Right atrium auricular region (tissue), 2 donors: ENCODE measurements around the gene ZFC3H1. TPM values are rescaled to one million over a fixed set of nuclear protein-coding genes. Genes with fewer than 3 reads are reported as not detected.
"Not testable (repeated sequence)": the region's sequence is repeated elsewhere in the genome, so short reads cannot be mapped to it uniquely, and the experiment has no call there.

Experiments
- DNase-seq: peaks from one replicate; pipeline ENCODE4 v3.0.0-alpha.2; 2019; ENCODE audit warnings: low spot score
- H3K27ac ChIP-seq, 2 donors: fragments of 200-600 bp; sonication (generic); 1 replicate in 1 of 2; 2 replicates in 1 of 2; pipeline ENCODE4 v1.5.1; 2016 to 2019
- H3K27me3 ChIP-seq, 2 donors: fragments of 200-600 bp; sonication (generic); one replicate each; pipeline versions ENCODE4 v1.5.1 to v1.6.0; 2017 to 2019
- H3K36me3 ChIP-seq: fragments of 200-600 bp; sonication (generic); one replicate; pipeline ENCODE4 v1.5.1; 2016
- H3K4me1 ChIP-seq, 2 donors: fragments of 200-600 bp; sonication (generic); one replicate each; pipeline versions ENCODE4 v1.5.1 to v1.6.0; 2017 to 2019
- H3K4me3 ChIP-seq, 2 donors: fragments of 200-600 bp; sonication (generic); 1 replicate in 1 of 2; 2 replicates in 1 of 2; pipeline ENCODE4 v1.5.1; 2017 to 2019; ENCODE audit warnings: mild to moderate bottlenecking in 1 of 2, moderate library complexity in 1 of 2
- H3K9me3 ChIP-seq, 2 donors: fragments of 200-600 bp; sonication (generic); one replicate each; pipeline ENCODE4 v1.5.1; 2019
- total RNA-seq, 2 donors: library from RNA; depleted of rRNA; stranded (reverse); fragments of >200 nt; gene quantifications; one replicate each; pipeline ENCODE4 v1.1.0, GENCODE V29; 2016
- TF ChIP-seq, protein P1 (sequence below), 2 donors: fragments of 200-600 bp; sonication (generic); IDR thresholded peaks; one replicate each; pipeline ENCODE4 v1.5.1; 2019; ENCODE audit warnings: antibody characterized with exemption in 2 of 2

Gene ZFC3H1
- total RNA-seq, 2 donors from 2014 or later = 19.5 to 22.8 TPM

DNA sequence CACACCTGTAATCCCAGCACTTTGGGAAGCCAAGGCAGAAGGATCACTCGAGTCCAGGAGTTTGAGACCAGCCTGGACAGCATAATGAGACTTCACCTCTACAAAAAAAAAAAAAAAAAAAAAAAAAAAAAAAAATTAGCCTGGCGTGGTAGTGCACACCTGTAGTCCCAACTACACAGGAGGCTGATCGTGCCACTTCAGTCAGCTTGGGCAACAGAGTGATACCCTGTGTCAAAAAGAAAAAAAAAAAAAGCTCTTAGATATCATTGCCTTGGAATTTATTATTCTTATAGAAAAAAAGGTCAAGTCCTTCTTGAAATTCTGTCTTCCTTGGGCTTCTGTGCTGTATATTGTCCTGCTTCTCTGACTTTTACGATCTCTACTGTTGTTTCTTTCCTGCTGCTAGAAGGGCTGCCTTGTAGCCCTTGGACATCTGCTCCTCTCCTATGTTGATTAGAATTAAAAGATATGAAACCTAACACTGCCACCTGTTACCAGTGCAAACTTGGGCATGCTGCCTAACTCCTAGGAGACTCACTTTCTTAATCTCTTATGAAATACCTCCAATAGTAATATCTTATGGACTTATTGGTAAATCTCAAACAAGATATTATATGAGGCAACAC, 28.0 kb upstream of the ZFC3H1 start:
- Histone ChIP-seq H3K9me3 (no peaks in the 10 kb centered on the region), H3K4me3 (no peak overlapping the region), H3K4me1 (peaks cover 0 to 39% of the 10 kb centered on the region in 2 donors), H3K27me3 (no peaks in the 10 kb centered on the region), H3K36me3 (peaks cover 3% of the 10 kb centered on the region), H3K27ac (no peak overlapping the region)
- no peak for DNase-seq
- TF ChIP-seq, protein P1, sequence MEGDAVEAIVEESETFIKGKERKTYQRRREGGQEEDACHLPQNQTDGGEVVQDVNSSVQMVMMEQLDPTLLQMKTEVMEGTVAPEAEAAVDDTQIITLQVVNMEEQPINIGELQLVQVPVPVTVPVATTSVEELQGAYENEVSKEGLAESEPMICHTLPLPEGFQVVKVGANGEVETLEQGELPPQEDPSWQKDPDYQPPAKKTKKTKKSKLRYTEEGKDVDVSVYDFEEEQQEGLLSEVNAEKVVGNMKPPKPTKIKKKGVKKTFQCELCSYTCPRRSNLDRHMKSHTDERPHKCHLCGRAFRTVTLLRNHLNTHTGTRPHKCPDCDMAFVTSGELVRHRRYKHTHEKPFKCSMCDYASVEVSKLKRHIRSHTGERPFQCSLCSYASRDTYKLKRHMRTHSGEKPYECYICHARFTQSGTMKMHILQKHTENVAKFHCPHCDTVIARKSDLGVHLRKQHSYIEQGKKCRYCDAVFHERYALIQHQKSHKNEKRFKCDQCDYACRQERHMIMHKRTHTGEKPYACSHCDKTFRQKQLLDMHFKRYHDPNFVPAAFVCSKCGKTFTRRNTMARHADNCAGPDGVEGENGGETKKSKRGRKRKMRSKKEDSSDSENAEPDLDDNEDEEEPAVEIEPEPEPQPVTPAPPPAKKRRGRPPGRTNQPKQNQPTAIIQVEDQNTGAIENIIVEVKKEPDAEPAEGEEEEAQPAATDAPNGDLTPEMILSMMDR (IDR thresholded peaks at IDR 0.05) = no peak

GRCh38 chr12:71688961-71689570, 25.4 kb upstream of the ZFC3H1 start:
- TF ChIP-seq, protein P1 (IDR thresholded peaks at IDR 0.05) = no peak
- Histone ChIP-seq H3K36me3 (no peaks in the 10 kb centered on the region), H3K27me3 (no peaks in the 10 kb centered on the region), H3K4me1 (peaks cover 0 to 31% of the 10 kb centered on the region in 2 donors), H3K9me3 (no peaks in the 10 kb centered on the region), H3K4me3 (no peak overlapping the region), H3K27ac (no peak overlapping the region)
- DNase-seq = no peak

- H3K36me3 ChIP-seq, H3K27me3 ChIP-seq, H3K9me3 ChIP-seq, DNase-seq: not testable (repeated sequence)
- Histone ChIP-seq H3K4me1 (peaks cover 0 to 27% of the 10 kb centered on the region in 2 donors), H3K4me3 (peak overlapping the region; percentile 73 to 74), H3K27ac (peak overlapping the region in 1 of 2 donors; percentile 91)
Measured at GRCh38 chr12:71687172-71687571, 23.5 kb upstream of the ZFC3H1 start.

DNA sequence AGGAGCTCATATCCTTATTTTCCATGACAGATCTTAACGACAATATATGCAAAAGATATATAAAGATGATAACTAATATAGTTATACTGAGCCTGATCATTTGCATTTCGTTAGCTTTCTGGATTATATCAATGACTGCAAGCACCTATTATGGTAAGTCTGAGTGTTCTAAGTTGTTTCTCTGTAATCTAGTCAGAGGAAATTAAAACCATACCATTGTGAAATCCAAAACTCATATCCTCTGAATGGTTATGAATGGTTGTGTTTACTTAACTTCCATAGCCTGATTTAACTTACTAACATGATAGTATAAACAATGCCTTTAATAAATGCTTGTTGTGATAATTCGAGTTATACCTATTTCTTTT, 23.0 kb upstream of the ZFC3H1 start:
- TF ChIP-seq, protein P1 (IDR thresholded peaks at IDR 0.05) = no peak
- Histone ChIP-seq H3K4me3 (peak overlapping the region; percentile 73 to 74), H3K27me3 (no peaks in the 10 kb centered on the region), H3K4me1 (peaks cover 0 to 27% of the 10 kb centered on the region in 2 donors), H3K36me3 (no peaks in the 10 kb centered on the region), H3K9me3 (no peaks in the 10 kb centered on the region), H3K27ac (peak overlapping the region; percentile 91 to 94)
- no peak for DNase-seq

DNA sequence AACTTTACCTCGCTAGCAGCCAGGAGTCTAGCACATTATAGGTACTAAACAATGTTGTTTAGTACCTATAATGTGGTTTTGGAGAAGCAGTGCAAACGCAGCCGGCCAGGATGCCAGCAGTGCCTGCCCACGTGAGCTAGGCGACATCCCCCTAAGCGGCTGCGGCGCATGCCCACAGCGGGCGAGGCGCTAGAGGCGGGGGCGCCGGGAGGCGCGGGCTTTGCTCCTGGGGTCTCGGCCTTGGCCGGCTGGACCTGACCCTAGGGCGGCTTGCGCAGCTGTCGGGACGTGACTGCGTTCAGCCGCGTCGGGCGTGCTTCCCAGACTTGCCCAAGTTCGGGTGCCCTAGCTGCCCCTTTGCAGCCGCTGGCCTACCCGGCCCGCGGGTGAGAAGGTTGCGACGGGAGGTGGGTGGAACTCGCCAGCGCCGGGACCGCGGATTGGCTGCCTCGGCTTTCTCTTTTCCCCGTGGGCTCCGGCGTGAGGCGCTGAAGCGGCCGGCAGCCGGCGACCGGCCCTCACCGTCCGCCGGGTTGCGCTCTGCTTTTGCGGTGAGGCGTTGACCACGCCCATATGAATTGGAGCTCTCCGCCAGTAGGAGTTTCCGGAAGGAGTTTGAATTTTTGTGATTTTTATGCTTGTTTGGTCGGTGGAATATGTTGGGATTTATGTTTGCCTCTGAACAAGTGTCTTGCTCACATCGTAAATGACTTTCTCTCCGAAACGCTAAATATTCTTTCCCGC, 22.4 kb upstream of the ZFC3H1 start, which contains the start of gene TMEM19:
TSS of gene TMEM19 (plus strand) at position 169 of the 744 bp plus-strand sequence. CDS start 599 bp downstream, outside the sequence.
- TF ChIP-seq, protein P1 (IDR thresholded peaks at IDR 0.05) = peak in 1 of 2 donors; percentile 58
- Histone ChIP-seq H3K27me3 (no peaks in the 10 kb centered on the region), H3K4me1 (peaks cover 0 to 27% of the 10 kb centered on the region in 2 donors), H3K27ac (peak within 1 kb of the TSS; percentile 91 to 94), H3K4me3 (peak within 1 kb of the TSS; percentile 73 to 74), H3K36me3 (no peaks in the 10 kb centered on the region), H3K9me3 (no peaks in the 10 kb centered on the region)
- DNase-seq = peak; percentile 92

DNA sequence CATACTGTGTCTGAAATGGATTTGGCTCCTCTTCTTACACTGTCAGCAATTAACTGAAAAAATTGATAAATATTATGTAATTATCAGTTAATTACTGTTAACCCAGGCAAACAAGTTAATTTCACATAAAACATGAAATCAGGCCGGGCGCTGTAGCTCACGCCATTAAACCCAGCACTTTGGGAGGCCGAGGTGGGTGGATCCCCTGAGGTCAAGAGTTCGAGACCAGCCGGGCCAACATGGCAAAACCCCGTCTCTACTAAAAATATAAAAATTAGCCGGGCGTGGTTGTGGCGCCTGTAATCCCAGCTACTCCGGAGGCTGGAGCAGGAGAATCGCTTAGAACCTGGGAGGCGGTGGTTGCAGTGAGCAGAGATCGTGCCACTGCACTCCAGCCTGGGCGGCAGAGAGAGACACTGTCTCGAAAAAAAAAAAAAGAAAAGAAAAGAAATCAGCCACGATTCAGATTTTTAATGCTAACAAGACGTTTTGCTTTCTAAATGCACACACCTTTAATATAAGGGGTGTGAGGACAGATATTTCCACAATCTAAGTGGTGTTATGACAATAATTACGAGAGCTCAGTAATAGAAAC, 21.8 kb upstream of the ZFC3H1 start:
- no peaks in the 10 kb centered on the region for H3K9me3 ChIP-seq
- no peaks in the 10 kb centered on the region for H3K36me3 ChIP-seq
- peak overlapping the region; percentile 73 to 74 for H3K4me3 ChIP-seq
- H3K27ac ChIP-seq = peak overlapping the region; percentile 91 to 94
- TF ChIP-seq, protein P1 (IDR thresholded peaks at IDR 0.05) = no peak
- no peak for DNase-seq
- H3K4me1 ChIP-seq = peaks cover 0 to 27% of the 10 kb centered on the region in 2 donors
- H3K27me3 ChIP-seq = no peaks in the 10 kb centered on the region
